ENCODE results near the gene ZMYND15.
"Not testable (repeated sequence)": the region's sequence is repeated elsewhere in the genome, so short reads cannot be mapped to it uniquely, and the experiment has no call there.

The ZMYND15 gene

GRCh38 chr17:4739122-4740024, at the start of gene ZMYND15, which contains the start of gene CXCL16:
Gene ZMYND15 (plus strand): TSS chr17:4739833. CDS start chr17:4740549, 716 bp downstream.
Gene CXCL16 (minus strand): TSS chr17:4739928. CDS start chr17:4739339, 589 bp downstream.
- DNase-seq (ENCODE audit: low read depth), result peak; percentile 13

DNA sequence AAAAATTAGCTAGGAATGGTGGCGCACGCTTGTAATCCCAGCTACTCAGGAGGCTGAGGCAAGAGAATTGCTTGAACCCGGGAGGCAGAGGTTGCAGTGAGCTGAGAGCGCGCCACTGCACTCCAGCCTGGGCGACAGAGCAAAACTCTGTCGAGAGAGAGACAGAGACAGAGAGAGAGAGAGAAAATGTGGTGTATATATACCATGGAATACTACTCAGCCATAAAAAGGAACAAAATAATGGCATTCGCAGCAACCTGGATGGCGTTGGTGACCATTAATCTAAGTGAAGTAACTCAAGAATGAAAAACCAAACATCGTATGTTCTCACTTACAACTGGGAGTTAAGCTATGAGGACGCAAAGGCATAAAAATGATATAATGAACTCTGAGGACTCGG, 49.8 kb upstream of the ZMYND15 start:
- not testable (repeated sequence) for DNase-seq (ENCODE audit: low read depth)

GRCh38 chr17:4690745-4691144, 48.9 kb upstream of the ZMYND15 start:
- no peak for DNase-seq (ENCODE audit: low read depth)

- DNase-seq (ENCODE audit: low read depth), result no peak
Observed at GRCh38 chr17:4691686-4692085, 47.9 kb upstream of the ZMYND15 start.

GRCh38 chr17:4693416-4693815, 46.2 kb upstream of the ZMYND15 start:
- DNase-seq (ENCODE audit: low read depth), result no peak

DNA sequence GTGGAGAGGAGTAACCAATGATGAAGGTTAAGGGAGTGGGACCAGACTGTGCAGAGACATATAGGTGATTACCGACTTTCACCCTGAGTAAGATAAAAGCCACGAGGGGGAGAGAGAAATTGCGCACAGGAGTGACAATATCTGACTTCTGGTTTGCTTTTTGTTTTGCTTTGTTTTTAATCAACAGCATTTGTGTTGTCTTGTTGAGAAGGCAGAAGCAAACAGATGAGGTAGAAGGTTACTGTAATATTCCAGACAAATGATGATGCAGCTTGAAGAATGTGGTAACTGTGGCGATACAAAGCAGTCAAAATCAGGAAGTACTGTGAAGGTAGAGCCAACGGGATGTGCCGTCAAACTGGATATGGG, 43.2 kb upstream of the ZMYND15 start:
- no peak for DNase-seq (ENCODE audit: low read depth)

DNA sequence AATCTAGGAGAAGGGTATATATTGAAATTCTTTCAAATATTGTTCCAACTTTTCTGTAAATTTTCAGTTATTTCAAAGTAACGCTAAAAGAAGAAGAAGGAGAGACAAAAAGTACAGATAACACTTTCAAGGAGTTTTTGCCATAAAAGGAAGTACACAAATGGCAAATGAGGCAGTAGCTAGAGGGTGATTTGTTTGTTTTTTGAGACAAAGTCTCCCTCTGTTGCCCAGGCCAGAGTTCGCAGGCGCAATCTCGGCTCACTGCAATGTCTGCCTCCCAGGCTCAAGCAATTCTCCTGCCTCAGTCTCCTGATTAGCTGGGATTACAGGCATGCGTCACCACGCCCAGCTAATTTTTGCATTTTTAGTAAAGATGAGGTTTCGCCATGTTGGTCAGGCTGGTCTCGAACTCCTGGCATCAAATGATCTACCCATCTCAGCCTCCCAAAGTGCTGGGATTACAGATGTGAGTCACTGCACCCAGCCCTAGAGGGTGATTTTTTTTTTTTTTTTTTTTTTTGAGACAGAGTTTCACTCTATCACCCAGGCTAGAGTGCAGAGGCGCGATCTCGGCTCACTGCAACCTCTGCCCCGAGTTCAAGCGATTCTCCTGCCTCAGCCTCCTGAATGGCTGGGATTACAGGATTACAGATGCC, 40.1 kb upstream of the ZMYND15 start:
- not testable (repeated sequence) for DNase-seq (ENCODE audit: low read depth)

DNA sequence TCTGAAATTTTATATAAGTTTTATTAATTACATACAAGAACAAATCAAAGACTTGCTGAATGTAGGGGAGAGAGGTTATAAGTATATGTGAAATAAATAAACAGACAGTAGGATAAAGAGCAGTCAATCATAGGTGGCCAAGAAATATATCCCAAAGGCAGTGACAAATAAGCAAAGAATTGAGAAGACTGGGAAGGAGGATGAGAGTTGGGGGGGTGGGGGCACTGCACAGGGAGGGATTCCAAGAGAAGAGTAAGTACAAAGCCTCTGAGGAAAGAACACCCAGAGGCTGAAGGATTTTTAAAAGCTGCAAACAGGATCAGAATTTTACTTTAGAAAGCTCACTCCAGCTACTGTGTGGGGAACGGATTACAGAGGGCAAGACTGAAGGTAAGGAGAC, 38.5 kb upstream of the ZMYND15 start:
- no peak for DNase-seq (ENCODE audit: low read depth)

DNA sequence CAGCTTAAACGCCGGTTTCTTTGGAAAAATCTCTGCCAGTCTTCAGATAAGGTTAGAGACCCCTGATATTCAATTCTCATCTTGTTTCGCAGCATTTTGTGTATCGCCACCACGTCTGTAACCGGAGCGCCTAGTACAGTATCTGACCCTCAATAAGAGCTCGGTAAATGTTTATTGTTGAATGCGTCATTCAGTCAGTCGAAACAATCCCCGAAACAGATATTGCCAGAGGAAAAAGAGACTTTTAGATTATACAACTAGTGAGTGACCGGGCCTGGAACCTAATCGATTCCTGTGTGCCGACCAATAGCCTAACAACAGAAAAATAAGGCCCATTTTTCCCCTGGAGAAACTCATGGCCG, 36.3 kb upstream of the ZMYND15 start:
- DNase-seq (ENCODE audit: low read depth), result no peak

GRCh38 chr17:4704574-4704907, 35.1 kb upstream of the ZMYND15 start:
- not testable (repeated sequence) for DNase-seq (ENCODE audit: low read depth)

- no peak for DNase-seq (ENCODE audit: low read depth)
Observed at GRCh38 chr17:4704991-4705390, 34.6 kb upstream of the ZMYND15 start.

DNA sequence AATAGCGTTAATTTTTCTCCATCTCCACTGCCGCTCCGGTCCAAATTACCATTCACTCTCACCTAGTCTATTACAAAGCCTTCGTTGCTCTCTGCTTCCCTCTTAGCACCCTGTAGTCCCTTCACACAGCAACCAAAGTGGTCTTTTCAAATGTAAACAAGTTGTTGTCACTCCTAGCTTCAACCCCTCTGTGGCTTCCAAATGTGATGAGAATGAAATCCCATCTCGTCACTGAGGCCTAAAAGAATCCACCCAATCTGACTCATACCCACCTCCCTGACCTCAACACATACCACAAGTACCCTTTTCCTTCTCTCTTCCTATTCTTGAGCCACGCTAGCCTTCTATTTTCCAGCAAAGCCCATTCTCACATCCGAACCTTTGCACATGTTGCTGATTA, 33.5 kb upstream of the ZMYND15 start:
- no peak for DNase-seq (ENCODE audit: low read depth)

DNA sequence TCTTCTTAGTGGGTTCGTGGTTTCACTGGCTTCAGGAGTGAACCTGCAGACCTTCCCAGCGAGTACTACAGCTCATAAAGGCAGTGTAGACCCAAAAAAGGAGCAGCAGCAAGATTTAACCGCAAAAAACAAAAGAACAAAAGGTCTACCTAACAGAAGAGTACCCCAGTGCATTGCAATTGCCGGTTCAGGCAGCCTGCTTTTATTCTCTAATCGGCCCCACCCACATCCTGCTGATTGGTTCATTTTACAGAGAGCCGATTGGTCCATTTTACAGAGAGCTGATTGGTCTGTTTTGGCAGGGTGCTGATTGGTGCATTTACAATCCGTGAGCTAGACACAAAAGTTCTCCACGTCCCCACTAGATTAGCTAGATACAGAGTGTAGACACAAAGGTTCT, 31.2 kb upstream of the ZMYND15 start:
- no peak for DNase-seq (ENCODE audit: low read depth)

DNA sequence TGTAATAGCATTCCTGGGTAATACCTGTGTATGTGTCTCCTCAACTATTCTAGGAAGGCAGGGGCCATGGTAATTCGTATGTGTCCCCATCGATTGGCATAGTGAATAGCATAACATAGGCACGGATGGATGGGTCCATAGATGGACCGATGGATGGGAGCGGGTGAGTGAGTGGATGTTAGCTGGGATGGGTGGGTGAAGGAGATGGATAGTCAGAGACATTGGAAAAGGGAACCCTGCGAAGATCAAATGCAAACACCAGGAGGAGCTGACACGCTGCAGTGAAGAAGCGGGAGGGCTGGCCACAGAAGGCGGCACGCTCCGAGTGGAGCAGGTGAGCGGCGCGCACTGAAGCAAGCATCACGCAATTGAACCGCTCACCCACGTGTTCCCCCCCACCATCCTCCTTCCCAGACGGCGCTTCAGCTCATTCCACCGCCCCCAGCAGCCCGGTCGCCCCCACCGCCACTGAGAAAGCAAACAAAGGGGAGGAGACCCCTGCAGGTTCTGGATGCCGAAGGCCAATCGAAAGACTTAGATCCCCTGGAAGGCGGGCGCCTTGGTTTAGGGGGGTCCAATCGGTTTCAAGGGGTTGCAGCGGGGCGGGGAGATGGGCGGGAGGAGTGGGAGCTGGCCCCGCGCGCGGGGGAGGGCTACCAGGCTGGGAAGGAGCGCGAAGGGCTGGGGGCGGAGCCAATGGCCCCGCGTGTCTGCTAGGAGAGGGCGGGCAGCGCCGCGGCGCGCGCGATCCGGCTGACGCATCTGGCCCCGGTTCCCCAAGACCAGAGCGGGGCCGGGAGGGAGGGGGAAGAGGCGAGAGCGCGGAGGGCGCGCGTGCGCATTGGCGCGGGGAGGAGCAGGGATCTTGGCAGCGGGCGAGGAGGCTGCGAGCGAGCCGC, 29.6 kb upstream of the ZMYND15 start, which contains the start of gene ARRB2:
Gene ARRB2, plus strand, starts transcription at position 839 of the 899 bp plus-strand sequence. CDS start 90 bp downstream, outside the sequence.
- DNase-seq (ENCODE audit: low read depth), result peak; percentile 98

- DNase-seq (ENCODE audit: low read depth), result no peak
Observed at GRCh38 chr17:4710693-4711634, 28.7 kb upstream of the ZMYND15 start.

- DNase-seq (ENCODE audit: low read depth), result no peak
Observed at GRCh38 chr17:4711661-4712181, 27.9 kb upstream of the ZMYND15 start.

- no peak for DNase-seq (ENCODE audit: low read depth)
Observed at GRCh38 chr17:4712526-4712925, 27.1 kb upstream of the ZMYND15 start.

GRCh38 chr17:4714340-4715062, 25.1 kb upstream of the ZMYND15 start:
- DNase-seq (ENCODE audit: low read depth), result not testable (repeated sequence)

DNA sequence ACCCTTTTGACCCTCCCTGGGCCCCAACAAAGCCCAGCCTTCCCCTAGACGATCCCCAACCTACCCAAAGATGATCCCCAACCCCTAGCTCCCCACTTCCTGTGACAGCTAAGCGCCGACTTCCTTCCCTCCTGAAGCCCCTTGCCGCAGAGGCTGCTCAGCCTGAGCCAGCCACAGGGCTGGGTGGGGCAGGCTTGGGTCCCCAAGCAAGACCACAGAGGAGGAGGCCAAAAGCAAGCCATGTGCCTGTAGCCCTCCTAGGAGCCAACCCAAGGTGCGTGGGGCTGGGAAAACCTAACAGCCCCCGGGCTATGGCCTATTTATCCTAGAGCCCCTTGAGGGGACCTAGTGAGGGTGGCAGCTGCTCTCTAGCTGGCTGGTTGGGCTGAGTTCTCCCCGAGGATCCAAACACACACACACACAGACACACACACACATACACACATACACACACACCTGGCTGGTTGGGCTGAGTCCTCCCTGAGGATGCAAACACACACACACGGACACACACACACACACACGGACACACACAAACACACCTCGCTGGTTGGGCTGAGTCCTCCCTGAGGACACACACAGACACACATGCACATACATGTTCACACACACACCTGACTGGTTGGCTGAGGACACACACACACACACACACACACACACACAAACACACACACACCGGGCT, 24.4 kb upstream of the ZMYND15 start:
- DNase-seq (ENCODE audit: low read depth), result no peak

DNA sequence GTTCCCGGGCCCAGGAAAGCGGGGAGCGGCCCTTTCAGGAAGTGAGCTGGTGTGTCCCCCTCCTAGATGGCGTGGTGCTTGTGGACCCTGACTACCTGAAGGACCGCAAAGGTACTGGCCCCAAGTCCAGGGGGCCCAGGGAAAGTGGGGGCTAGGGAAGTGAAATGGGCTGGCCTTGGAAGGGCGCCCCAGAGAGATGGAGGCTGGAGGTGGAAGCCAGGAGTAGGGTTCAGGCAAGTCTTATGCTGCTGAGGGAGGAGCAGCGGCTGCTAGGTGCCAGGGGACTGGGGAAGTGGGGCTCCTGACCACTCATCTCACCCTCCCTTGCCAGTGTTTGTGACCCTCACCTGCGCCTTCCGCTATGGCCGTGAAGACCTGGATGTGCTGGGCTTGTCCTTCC, 23.6 kb upstream of the ZMYND15 start:
- no peak for DNase-seq (ENCODE audit: low read depth)

Data from fibroblast of gingiva (primary cell).